Bone marrow (tissue), 2 donors: ENCODE results near the gene OLIG2.

Experiments used
- DNase-seq, 2 donors: peaks; one replicate each; lab custom pipeline; 2025; lab: John Stamatoyannopoulos, UW

The OLIG2 gene

DNA sequence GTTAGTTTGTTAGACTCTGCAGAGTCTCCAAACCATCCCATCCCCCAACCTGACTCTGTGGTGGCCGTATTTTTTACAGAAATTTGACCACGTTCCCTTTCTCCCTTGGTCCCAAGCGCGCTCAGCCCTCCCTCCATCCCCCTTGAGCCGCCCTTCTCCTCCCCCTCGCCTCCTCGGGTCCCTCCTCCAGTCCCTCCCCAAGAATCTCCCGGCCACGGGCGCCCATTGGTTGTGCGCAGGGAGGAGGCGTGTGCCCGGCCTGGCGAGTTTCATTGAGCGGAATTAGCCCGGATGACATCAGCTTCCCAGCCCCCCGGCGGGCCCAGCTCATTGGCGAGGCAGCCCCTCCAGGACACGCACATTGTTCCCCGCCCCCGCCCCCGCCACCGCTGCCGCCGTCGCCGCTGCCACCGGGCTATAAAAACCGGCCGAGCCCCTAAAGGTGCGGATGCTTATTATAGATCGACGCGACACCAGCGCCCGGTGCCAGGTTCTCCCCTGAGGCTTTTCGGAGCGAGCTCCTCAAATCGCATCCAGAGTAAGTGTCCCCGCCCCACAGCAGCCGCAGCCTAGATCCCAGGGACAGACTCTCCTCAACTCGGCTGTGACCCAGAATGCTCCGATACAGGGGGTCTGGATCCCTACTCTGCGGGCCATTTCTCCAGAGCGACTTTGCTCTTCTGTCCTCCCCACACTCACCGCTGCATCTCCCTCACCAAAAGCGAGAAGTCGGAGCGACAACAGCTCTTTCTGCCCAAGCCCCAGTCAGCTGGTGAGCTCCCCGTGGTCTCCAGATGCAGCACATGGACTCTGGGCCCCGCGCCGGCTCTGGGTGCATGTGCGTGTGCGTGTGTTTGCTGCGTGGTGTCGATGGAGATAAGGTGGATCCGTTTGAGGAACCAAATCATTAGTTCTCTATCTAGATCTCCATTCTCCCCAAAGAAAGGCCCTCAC is at the start of gene OLIG2:
TSS of gene OLIG2 (plus strand) at position 447 of the 954 bp plus-strand sequence. CDS start 928 bp downstream, outside the sequence.
- peak in 1 of 2 donors; percentile 33 for DNase-seq

GRCh38 chr21:32976791-32977190 is 48.9 kb upstream of the OLIG2 start:
- DNase-seq, result no peak

- no peak for DNase-seq
Observed at GRCh38 chr21:32977216-32977615, 48.5 kb upstream of the OLIG2 start.

- DNase-seq, result no peak
Observed at GRCh38 chr21:32978331-32979270, 47.1 kb upstream of the OLIG2 start.

GRCh38 chr21:32979598-32980268 is 46.0 kb upstream of the OLIG2 start:
- DNase-seq, result no peak

DNA sequence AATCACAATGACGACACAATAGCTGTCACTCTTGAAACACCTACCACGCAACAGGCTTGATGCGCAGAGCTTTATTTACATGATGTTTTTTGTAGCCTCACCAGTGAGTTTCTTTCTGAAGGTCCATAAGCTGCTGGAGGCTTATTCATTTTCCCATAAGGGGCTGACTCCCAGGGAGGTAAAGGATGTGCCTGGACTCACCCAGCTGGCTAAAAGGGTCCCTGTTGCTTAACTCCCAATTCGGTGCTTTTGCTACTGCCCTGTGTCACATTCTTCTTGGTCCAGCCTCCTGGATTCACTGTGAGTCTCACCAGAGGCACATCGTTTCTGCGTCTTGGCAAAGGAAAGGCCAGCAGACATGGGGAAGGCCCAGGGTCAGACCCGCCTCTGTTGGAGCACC is 44.6 kb upstream of the OLIG2 start:
- no peak for DNase-seq

DNA sequence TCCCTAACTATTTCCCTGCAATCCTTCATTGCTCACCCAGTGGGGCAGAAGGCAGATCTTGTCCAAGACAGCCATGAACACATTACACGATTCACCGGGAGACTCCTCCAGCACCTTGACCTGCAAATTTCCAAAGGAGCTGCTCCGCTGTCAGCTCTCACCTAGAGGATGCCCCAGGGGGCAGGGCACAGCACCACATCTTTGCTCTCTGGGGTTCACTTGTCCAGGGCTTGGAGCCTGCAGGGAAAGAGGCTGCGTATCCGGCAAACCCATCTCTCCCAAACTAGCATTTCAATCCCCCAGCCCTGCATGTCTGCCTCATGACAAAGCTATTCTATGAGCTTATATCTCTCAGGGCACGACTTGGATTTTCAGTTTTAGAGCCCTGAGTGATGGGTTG is 35.1 kb upstream of the OLIG2 start:
- no peak for DNase-seq

GRCh38 chr21:32991361-32991760 is 34.4 kb upstream of the OLIG2 start:
- DNase-seq, result no peak

- DNase-seq, result no peak
Observed at GRCh38 chr21:32993894-32994293, 31.8 kb upstream of the OLIG2 start.

DNA sequence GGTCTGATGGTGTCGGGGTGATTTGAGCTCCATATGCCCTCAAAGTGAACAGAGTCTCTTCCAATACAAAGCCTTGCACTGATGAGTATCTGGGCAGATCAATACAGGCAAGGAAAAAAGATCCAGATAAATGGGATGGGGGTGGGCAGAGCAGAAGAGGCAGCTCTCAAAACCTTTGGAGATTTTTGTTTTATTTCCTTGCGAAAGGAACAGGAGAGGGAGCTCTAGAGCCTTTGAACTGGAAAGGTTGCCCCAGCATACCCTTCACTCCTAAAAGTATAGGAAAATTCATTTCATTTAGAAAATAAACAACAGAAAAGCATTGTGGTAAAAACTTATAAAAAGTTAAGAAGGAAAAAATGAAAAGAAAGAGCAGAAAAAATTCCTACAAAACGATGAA is 31.4 kb upstream of the OLIG2 start:
- DNase-seq, result peak in 1 of 2 donors; percentile 14

GRCh38 chr21:33007747-33008146 is 18.0 kb upstream of the OLIG2 start:
- peak in 1 of 2 donors; percentile 24 for DNase-seq

GRCh38 chr21:33008333-33009051 is 17.2 kb upstream of the OLIG2 start:
- DNase-seq, result no peak

- DNase-seq, result no peak
Observed at GRCh38 chr21:33010931-33011330, 14.8 kb upstream of the OLIG2 start.

GRCh38 chr21:33011462-33011861 is 14.3 kb upstream of the OLIG2 start:
- DNase-seq, result no peak

GRCh38 chr21:33013626-33014025 is 12.1 kb upstream of the OLIG2 start:
- DNase-seq, result no peak

DNA sequence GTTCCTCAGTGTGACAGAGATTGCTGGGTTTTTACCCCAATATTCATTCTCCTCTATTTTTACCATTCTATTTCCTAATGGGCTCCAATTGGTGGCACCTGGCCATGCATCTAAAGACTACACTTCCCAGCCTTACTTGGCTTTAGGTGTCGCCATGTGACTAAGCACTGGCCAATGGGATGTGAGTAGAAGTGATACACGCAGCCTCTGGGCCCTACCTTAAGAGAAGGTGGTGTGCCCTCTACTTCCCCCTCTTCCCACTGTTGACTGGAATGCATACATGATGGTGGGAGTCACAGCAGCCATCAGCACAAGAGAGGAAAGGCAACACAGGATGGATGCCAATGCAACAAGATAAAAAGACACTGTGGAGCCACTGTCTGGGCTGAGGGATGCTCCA is 11.4 kb upstream of the OLIG2 start:
- DNase-seq, result no peak

DNA sequence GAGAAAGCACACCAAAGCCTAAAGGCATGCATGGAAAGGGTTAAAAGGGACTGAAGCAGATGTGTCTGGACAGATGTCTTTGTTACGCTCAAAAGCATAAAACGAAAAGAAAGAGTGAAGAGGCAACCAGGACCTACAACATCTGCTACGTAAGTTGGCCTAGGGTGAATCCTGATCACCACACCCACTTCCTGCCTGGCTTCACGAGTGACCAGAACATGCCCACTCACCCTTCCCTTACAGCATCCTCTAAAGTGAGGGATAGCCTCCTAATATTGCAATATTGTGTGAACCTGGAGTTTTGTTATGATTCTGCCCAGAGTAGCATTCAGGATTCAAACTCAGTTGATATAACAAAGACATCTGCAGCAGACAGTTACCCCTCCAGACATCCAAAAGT is 10.6 kb upstream of the OLIG2 start:
- DNase-seq, result no peak

DNA sequence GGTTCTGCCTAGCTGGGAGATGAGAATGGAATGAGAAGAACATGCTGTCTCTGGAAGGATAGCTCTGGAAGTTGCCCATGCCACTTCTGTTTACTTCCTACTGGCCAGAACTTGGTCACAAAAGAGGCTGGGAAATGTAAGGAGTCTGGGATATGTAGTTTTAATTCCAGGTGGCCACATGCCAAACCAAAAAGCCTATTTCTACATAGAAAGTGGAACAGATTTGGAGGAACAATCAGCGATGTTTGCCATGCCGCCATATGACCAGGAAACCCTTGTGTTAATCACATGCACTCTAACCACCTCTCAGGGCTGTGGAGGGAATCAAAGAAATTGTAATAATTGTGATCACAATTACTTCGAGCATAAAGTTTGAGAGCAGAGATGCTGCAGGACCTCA is 10.0 kb upstream of the OLIG2 start:
- DNase-seq, result no peak

- no peak for DNase-seq
Observed at GRCh38 chr21:33018707-33019465, 6.8 kb upstream of the OLIG2 start.

DNA sequence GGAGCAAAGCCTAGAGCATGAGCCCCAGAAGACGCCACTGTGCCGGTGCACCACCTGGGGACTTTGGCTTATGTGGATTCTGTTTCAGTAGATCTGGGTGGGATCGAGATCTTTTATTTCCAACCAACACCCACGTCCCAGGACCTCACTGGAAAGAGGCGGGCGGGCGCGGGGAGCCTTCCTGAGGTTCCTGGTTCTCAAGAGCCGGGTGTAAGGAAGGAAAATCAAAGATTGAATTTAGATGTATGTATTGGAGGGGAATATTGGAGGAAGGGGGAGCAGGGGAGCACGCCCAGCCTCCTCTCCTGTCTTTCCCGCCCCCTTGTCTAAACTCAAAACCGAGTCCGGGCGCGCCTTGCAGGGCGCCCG is 6.2 kb upstream of the OLIG2 start:
- no peak for DNase-seq
